Stomach (tissue), 9 donors: ENCODE data around the gene SLC26A1. TPM values are rescaled to one million over a fixed set of nuclear protein-coding genes. Genes with fewer than 3 reads are reported as not detected.

Experiments used
- DNase-seq, 2 donors: peaks; one replicate each; pipeline versions ENCODE4 v3.0.0 to v3.0.0-alpha.2; 2013 to 2019
- H3K27ac ChIP-seq, 5 donors: fragments of 200-600 bp in 4 of 5; sonication (generic) in 4 of 5; one replicate each; pipeline ENCODE4 v1.5.1; 2013 to 2019; ENCODE audit warnings: mild to moderate bottlenecking in 1 of 5, moderate library complexity in 1 of 5
- H3K27me3 ChIP-seq, 3 donors: fragments of 200-600 bp; sonication (generic); one replicate each; pipeline ENCODE4 v1.5.1; 2017 to 2019; ENCODE audit warnings: mixed run types in 1 of 3
- H3K36me3 ChIP-seq, 4 donors: fragments of 200-600 bp; sonication (generic); 1 replicate in 3 of 4; 2 replicates in 1 of 4; pipeline ENCODE4 v1.5.1; 2016 to 2019
- H3K4me1 ChIP-seq, 4 donors: fragments of 200-600 bp; sonication (generic); one replicate each; pipeline ENCODE4 v1.5.1; 2016 to 2019
- H3K4me3 ChIP-seq, 4 donors: fragments of 200-600 bp; sonication (generic) in 3 of 4; one replicate each; pipeline ENCODE4 v1.5.1; 2016 to 2019; ENCODE audit warnings: mild to moderate bottlenecking in 1 of 4
- H3K9me3 ChIP-seq, 4 donors: fragments of 200-600 bp; sonication (generic); one replicate each; pipeline ENCODE4 v1.5.1; 2016 to 2019
- EP300 ChIP-seq: sonication (generic); formaldehyde crosslinking; IDR thresholded peaks from one replicate; pipeline ENCODE4 v1.6.1; 2017; ENCODE audit warnings: antibody characterized with exemption
- POLR2A ChIP-seq, 4 donors: fragments of 450-650 bp; IDR thresholded peaks; one replicate each; pipeline ENCODE4 v1.6.1; 2016; ENCODE audit warnings: antibody characterized with exemption in 4 of 4, control low read depth in 2 of 4, mild to moderate bottlenecking in 1 of 4, moderate library complexity in 1 of 4
- POLR2AphosphoS5 ChIP-seq, 3 donors: sonication (generic); formaldehyde crosslinking; IDR thresholded peaks; one replicate each; pipeline ENCODE4 v1.6.1; 2016; ENCODE audit warnings: antibody characterized with exemption in 3 of 3
- WGBS, 5 donors: extraction: QIAGEN DNeasy Blood & Tissue Kit in 3 of 5; methylation state at CpG; one replicate each; pipeline versions ENCODE4 v1.1.5 to v1.1.7; 2013 to 2018; 5-methylcytosine and 5-hydroxymethylcytosine counted together
- intact Hi-C: fragments of 100-400 bp; cut with DNase I; formaldehyde crosslinking; loops from one replicate; pipeline ENCODE4 v1.15.1; 2023; ENCODE audit warnings: low total_unique reads
- polyA plus RNA-seq, 3 donors: library from polyadenylated mRNA; stranded (reverse); fragments of 200-250 nt; gene quantifications; one replicate each; pipeline ENCODE4 v1.2.3, GENCODE V29; 2013
- total RNA-seq, 5 donors: library from RNA; depleted of rRNA; stranded (reverse); fragments of >200 nt; gene quantifications; one replicate each; pipeline versions ENCODE4 v1.1.0 to v1.2.3, GENCODE V29; 2014 to 2016
- TF ChIP-seq, protein P1 (sequence below), 7 experiments: fragments of 450-650 bp in 4 of 7; fragments of 200-600 bp in 3 of 7; sonication (generic) in 3 of 7; IDR thresholded peaks; one replicate each; pipeline ENCODE4 v1.5.1; 2016 to 2019; ENCODE audit warnings: antibody characterized with exemption in 7 of 7, control low read depth in 2 of 7, mild to moderate bottlenecking in 1 of 7
- donor health status: healthy with polysubstance abuse.
- donor health status: Bipolar disorder and iron deficiency.
- donor health status: healthy.

Gene SLC26A1
- total and polyA plus RNA-seq, 8 donors, result 0.18 to 8.9 (median 3.5) TPM; not detected in 3

DNA sequence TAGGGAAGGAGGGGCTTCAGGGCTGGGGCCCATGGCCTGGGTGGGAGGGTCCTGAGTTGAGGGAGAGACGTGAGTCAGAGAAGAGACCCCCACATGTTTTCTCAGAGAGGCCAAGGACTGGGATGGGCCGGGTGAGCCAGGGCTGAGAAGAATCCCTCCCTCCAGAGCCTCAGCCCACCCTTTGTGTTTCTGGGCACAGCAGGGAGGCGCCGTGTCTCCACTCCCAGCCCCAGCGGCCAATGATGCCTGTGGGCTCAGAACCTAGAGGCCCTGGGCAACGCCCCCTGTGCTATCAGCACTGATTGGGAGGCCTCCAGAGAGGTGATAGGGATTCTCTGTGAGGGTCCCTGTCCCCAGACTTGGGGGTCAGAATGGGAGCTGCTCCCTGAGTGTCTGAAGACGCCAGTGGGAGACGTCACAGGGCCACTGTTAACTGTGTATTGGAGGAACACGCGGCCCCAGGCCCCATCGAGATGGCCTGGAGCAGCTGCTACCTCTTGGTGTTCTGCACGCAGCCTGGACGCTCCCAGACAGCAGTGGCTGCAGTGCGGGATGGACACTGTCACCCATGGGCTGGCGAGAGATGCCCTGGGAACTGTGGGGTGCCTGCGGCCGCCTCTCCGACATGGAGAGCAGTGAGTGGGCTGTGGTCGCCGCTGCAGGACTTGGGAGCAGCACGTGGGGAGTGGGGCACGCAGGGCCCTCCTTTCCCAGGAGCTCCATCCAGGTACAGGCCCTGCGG lies 26.7 kb upstream of the SLC26A1 start:
- WGBS, 5 donors, result 78 to 91% (median 85%) methylated on average over 9 to 23 of the region's 23 CpGs
- Histone ChIP-seq H3K4me3 (no peak overlapping the region), H3K9me3 (no peaks in the 10 kb centered on the region)

DNA sequence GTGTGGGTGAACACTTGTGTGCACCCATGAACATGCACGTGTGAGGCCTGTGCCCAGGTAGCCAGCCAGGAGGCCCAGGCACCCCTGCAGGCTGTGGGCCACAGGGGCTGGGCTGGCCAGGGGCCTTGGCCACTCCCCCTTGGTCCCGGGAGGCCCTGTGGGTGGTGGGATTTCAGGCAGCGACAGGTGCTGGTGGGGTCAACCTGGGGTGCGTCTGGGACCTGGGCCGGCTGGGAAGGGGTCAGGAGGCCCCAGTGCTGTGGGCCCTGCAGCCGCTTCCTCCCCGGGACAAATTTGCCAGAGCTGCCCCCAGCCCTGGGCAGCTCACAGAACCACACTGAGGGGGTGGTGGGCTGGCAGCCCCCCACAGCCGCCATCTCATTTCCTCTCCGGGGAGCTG lies 26.1 kb upstream of the SLC26A1 start:
- peaks cover 0 to 30% (median 19%) of the 10 kb centered on the region in 4 donors for H3K4me1 ChIP-seq
- H3K27ac ChIP-seq, result no peak overlapping the region
- intact Hi-C loops, result no loop called here
- DNase-seq, result no peak
- H3K27me3 ChIP-seq, result no peaks in the 10 kb centered on the region
- 64 to 100% (median 72%) methylated on average over 1 to 9 of the region's 9 CpGs for WGBS, 5 donors
- TF ChIP-seq POLR2A (IDR thresholded peaks at IDR 0.05) (no peak), POLR2AphosphoS5 (IDR thresholded peaks at IDR 0.05) (no peak), EP300 (no peak)
- TF ChIP-seq, protein P1, sequence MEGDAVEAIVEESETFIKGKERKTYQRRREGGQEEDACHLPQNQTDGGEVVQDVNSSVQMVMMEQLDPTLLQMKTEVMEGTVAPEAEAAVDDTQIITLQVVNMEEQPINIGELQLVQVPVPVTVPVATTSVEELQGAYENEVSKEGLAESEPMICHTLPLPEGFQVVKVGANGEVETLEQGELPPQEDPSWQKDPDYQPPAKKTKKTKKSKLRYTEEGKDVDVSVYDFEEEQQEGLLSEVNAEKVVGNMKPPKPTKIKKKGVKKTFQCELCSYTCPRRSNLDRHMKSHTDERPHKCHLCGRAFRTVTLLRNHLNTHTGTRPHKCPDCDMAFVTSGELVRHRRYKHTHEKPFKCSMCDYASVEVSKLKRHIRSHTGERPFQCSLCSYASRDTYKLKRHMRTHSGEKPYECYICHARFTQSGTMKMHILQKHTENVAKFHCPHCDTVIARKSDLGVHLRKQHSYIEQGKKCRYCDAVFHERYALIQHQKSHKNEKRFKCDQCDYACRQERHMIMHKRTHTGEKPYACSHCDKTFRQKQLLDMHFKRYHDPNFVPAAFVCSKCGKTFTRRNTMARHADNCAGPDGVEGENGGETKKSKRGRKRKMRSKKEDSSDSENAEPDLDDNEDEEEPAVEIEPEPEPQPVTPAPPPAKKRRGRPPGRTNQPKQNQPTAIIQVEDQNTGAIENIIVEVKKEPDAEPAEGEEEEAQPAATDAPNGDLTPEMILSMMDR (IDR thresholded peaks at IDR 0.05), result no peak
- no peaks in the 10 kb centered on the region for H3K9me3 ChIP-seq
- H3K4me3 ChIP-seq, result no peak overlapping the region
- peaks cover 0 to 25% (median 19%) of the 10 kb centered on the region in 4 donors for H3K36me3 ChIP-seq

More for the DNA sequence above, 26.7 kb upstream of the SLC26A1 start:
- Histone ChIP-seq H3K36me3 (peaks cover 0 to 28% (median 25%) of the 10 kb centered on the region in 4 donors), H3K4me1 (peaks cover 0 to 24% (median 17%) of the 10 kb centered on the region in 4 donors), H3K27me3 (no peaks in the 10 kb centered on the region), H3K27ac (no peak overlapping the region)
- intact Hi-C loops, result no loop called here
- no peak for TF ChIP-seq POLR2A (IDR thresholded peaks at IDR 0.05)
- TF ChIP-seq EP300, result no peak
- TF ChIP-seq, protein P1 (IDR thresholded peaks at IDR 0.05), result no peak
- TF ChIP-seq POLR2AphosphoS5 (IDR thresholded peaks at IDR 0.05), result no peak
- peak in 1 of 2 donors; percentile 68 for DNase-seq

DNA sequence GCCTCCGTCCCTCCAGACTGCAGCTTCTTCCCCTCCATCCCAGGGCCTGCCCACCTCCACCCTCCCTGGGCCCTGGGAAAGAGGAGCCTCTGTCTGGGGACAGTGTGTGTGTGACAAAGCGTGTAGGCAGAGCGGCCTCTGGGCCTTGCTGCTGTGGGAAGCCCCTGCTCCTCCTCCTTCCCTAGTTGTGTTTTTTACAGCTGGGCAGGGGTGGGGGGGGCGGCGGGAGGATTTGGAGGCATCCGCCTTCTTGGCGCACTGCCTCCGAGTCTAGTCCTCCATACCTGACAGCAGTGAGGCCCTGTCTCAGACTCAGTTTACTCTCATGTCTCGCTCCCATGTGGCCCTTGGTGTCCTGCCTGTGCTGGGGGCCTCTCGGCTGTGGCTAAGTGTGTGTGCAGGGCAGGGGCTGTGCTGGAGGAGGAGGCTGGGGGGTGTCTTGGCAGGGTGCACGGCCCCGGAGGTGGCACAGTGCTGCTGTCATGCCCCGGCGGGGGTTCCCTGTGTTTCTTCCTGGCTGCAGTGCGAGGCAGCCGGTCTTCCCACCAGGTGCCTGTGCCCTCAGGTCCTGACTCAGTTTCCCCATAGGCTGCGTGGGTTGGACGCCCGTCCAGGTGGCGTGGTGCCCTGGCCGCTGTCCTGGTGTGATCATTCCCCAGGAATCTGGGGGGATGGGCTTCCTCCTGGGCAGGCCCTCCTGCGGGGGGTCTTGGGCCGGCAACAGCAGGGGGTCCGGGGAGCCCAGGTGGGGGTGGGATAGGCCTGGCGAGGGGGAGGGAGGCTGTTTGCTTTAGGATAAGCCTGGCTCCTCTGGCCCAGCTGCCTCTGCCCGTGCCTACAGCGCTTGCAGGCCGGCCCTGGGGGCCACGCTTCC lies 25.2 kb upstream of the SLC26A1 start:
- Histone ChIP-seq H3K36me3 (peaks cover 0 to 19% (median 9%) of the 10 kb centered on the region in 4 donors), H3K27ac (no peak overlapping the region), H3K9me3 (no peaks in the 10 kb centered on the region), H3K4me1 (peaks cover 0 to 35% (median 24%) of the 10 kb centered on the region in 4 donors), H3K4me3 (no peak overlapping the region), H3K27me3 (no peaks in the 10 kb centered on the region)
- intact Hi-C loops, result no loop called here
- 68 to 80% (median 73%) methylated on average over 14 to 29 of the region's 29 CpGs for WGBS, 5 donors
- DNase-seq, result no peak
- TF ChIP-seq POLR2AphosphoS5 (IDR thresholded peaks at IDR 0.05), result no peak
- TF ChIP-seq EP300, result no peak
- TF ChIP-seq, protein P1 (IDR thresholded peaks at IDR 0.05), result no peak
- no peak for TF ChIP-seq POLR2A (IDR thresholded peaks at IDR 0.05)

DNA sequence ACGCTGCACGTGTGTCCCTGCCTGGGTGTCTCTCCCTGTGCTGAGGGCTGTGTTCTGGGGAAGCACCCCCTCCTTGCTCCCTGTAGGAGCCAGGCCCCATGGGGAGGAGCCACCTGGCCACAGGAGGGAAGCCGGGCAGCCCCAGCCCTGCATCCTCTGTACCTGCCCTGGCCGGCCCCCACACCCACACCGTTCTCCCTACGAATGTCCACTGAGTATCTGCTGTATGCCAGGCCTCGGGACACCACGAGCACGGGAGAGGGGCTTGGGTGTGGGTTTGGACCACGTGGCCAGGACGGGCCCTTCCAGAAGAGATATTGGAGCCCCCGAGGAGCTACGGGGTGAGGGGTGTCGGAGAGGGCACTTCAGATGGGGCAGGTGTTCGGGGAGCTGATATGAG lies 24.5 kb upstream of the SLC26A1 start:
- Histone ChIP-seq H3K4me1 (peaks cover 1 to 41% (median 31%) of the 10 kb centered on the region in 4 donors), H3K27me3 (no peaks in the 10 kb centered on the region), H3K36me3 (peaks cover 0 to 15% (median 5%) of the 10 kb centered on the region in 4 donors), H3K27ac (no peak overlapping the region), H3K4me3 (no peak overlapping the region), H3K9me3 (no peaks in the 10 kb centered on the region)
- whole genome bisulfite sequencing, 5 donors, result 78 to 93% (median 83%) methylated on average over 13 to 15 of the region's 15 CpGs
- intact Hi-C loops, result no loop called here
- TF ChIP-seq, protein P1 (IDR thresholded peaks at IDR 0.05), result no peak
- TF ChIP-seq POLR2A (IDR thresholded peaks at IDR 0.05) (no peak), EP300 (no peak), POLR2AphosphoS5 (IDR thresholded peaks at IDR 0.05) (no peak)
- DNase-seq, result no peak
